CD4-positive, alpha-beta T cell treated with Interleukin-4 for 4 hours (primary cell): ENCODE results near the gene INPP4A.
A peak's percentile ranks its signal among the peaks of the same experiment; 100 is the strongest.

Experiments used
- DNase-seq: peaks from one replicate; pipeline ENCODE4 v3.0.0-alpha.2; 2020

Gene INPP4A

DNA sequence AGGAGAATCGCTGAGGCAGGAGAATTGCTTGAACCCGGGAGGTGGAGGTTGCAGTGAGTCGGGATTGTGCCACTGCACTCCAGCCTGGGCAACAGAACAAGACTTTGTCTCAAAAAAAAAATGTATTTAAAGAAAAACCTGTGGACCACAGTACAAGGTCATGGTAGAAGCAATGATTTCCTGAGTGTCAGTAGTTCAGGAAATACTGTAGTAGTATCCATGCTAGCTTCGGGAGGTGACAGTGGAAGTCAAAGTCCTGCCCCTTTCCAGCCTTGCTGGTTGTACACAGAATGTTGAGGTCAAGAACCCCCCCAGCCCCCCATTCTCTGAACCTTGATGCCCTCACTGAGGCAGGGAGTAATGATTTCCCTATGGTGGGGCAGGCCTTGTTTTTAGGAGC, 56.6 kb downstream of the INPP4A start:
- DNase-seq, result no peak

DNA sequence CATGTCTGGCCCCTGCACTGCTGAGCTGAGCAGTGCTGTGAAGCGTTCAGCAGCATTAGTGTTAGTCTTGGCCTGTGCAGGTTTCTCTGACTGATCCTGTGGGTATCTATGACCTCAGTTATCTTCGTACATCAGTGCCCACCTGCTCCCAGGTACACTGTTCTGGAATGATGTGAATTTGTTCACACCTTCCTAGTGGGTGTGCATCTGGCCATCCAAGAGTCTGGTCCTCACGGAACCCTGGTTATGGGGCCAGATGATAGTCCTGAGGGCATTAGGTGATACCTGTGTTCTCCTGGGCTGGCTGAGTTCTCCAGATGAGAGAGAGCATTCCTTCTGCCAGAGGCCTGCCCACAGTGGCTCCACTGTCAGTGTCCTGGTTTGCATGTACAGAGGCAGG, 57.2 kb downstream of the INPP4A start:
- no peak for DNase-seq

DNA sequence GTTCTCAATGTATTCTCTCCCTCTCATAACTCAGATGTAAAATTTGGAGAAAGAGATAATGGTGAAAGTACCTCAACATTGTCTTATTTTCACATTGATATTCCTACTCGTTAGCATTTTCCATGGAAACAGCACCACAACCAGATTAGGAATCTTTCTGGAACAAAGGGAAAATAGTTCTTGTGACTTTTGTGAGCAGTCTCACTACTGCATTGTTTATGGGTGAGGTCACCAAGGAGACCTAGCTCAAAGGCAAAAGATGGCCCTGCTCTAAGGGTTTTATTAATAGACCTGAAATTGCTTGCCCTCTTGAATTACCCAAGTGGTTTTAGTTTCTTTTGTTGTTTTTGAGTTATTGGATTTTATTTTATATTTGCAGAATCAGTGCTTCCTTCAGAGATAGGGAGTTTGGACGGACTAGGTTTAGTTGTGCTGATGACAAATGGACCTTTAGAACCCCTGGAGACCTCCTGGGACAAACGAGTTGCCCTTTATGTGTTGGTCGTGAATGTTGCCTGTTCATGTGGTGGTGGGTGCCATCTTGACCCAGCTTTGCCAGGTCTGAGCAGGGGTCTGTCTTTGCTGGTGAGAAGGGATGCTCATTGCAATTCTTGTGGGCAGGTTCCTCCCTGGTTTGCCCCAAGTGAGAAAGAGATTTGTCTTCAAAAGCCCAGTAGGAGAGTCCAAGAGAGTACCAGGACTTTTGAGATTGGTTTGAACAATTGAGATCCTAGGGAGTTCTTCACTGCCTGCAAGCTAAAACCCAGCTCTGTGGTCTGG, 58.1 kb downstream of the INPP4A start:
- DNase-seq, result no peak

DNA sequence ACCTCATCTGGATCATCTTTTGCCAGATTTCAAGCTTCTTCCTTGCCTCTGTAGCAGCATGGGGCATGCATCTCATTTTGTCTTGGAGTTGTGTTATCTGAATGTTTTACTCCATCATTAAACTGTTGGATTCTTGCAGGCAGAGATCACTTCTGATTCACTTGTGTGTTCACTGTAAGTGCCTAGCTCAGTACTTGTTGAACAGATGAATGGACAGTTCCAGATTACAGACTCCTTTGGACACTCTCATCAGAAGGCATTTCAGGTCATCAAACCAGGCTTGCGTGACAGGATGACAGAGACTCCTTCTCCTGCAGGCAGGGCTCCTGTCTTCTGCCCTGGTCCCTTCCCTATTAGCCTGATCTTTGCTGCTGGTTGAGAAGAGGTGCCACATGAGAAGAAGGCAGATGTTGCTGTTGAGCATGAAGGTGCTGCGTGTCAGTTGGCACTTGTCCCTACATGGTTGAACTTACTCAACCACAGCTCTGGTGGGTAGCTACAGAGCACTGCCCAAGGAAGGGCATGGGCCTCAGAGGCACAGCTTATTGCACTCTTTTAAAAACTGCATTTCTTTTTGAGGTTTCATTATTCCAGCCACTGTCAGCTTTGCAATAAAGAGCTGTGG, 58.9 kb downstream of the INPP4A start:
- no peak for DNase-seq

DNA sequence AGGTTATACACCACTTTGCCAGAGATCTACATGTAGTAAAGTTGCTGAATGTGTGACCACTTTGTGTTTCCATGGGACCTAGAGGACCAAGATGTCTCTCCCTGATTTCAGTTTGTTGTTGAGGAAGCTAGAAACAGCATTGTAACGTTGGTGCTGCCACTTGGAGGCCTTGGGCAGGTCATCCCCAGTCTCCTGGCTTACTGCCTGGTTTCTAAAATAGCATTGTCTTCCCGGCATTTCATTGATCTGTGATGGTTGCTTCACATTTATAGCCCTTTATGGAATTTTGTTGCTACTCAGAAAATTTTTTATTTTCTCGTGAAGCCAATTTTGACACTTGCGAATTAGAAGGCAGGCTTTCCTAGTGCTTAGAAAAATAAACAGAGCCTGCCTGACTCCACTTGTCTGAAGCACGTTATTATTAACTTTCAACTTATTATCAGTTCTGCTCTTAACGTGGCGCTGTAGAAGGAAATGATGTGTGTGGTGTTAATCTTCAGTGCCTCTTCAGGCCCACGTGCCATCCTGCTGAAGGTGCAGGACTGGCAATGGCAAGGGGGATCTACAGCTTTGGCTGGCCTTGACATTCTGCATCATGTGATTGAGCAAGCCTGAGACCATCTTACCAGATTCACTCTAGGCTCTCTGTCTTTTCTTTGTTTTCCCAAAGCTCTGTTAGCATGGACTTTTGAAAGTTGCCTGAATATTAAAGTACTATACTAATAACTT, 59.9 kb downstream of the INPP4A start:
- DNase-seq, result no peak

DNA sequence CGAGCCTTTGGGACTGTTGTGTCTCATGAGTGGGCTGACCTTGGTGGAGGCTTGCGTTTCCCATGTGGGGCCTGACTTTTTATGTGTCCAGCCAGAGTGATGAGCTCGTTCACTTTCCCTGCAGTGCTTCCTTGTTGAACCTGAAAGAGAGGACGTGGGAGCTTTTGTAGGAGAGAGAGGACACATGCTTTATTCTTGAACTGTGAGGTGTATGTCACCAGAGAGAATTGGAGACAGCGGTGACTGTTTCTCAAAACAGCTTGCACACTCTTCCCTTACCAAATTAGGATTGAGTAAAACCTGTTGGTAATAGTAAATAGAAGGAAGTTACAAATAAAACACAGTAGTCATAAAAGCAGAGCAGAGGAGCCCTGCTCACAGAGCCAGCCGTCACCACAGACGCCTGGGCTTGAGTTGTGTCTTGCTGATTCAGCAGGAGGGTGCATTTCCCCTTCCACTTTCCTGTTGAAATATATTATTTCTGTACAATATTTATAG, 60.7 kb downstream of the INPP4A start:
- peak; percentile 46 for DNase-seq

DNA sequence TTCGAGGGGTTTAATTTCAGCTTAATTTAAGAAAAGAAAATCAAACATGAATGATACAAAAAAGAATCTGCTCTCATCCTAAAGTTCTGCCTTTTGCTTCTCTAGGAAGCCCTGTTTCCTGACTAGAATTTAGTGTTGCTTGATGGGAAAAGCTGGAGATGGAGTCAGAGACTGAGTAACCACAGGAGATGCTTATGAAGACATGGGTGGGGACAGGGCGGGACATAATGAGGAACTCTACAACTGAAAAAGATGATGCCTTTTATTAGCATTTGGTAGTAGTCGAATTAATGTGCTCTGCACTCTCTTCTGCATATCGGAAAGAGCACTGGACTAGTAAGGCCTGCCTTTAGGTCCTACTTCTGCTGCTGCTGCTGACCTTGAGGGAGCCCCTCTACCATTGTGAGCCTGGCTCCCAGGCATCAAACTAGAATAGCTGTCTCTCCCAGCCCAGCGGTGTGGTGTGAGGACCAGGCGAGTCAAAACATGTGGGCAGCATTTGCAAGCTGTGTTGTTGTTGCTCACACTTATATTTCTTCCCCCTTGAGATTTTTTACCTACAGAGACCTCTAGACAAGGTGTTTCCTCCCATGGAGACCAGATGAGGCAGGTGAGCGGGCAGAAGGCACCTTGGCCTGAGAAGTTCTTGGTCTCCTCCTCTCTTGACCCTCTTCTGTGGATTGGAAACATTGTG, 61.5 kb downstream of the INPP4A start:
- no peak for DNase-seq

DNA sequence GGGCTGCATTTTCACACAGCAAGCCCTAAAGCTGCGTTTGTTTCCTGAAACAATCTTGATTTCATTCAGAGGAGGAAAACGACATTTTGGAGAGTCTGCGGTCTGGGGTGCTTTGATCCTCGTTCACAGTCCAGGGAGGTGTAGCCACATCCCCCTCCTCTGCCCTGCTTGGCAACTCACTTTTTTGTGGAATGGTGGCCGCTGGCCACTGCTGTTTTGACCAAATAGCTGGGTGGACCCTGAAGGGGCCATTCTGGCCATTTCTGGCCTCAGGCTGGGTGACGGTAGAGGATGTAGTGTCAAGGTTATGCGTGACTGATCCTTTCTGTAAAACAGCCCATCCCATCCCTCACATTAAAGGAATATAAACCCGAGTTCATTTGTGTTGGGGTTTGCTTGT, 62.2 kb downstream of the INPP4A start:
- DNase-seq, result no peak

DNA sequence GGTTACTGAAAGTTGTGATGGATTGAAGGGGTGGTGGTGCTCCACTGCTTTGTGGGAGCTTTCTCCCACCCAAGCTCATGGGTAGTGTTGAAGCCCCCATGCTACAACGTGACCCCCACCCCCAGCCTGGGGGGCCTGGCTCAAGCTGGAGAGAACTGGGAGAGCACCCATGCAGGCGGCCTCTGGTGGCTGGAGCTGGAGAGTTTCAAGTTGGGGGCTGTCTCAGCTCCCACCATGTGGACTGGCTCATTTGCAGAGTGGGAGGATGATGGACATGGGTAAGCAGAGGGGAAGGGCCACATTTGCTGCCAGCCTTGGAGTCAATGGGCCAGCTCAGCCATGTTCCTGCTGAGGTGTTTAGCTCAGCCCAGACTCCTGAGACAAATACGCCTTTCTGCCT, 62.8 kb downstream of the INPP4A start:
- DNase-seq, result no peak

DNA sequence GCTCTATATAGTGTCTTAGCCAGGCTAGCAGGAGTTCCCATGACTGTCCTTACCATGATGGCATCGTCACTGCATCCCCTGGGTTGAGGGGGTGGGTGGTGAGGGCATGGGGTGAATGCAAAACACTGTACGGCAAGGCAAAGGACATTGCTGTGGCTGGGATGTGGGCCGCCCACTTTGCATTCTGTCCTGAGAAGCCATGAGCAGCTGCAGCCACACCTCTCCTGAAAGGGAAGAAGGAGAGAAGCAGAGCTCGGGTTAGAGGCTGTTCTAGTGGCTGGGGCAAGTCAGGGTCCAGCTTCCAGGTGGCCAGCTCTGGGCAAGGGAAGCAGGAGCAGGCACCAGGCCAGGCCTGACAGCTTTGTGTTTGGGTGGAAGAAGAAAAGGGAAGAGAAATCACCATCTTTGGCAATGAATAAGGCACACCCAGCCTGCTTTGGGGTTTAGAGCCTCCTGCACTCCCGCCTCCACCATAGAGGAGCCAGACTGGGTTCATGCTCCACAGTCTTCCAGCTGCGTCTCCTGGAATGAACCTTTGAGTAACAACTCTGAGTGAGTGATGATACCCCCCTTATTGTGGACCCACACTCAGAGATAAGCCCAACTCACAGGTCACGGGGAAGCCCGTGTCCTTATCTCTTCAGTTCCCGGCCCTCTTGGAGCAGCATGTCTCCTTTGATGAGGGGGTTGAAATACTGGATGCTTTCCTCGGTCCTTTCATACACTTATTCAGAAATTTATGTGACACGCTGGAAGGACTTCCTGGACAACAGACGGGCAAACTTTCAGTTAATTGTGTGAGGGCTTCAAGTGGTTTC, 63.4 kb downstream of the INPP4A start:
- DNase-seq, result no peak

DNA sequence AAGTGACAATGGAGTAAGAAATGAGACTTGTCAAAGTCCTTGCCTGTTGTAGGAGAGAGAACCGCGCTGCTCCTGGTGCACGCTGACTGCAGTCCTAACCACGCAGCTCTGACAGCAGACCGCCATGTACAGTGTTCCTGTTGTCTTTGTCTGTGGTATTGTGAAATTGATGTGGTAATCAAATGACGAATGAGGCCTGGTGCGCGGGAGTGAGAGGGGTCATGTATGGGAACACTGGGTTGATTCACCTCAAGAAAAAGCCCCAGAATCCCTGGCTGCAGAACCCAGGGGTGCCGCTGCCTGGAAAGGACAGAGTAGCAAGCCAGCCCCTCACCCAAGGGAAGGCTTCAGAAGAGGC, 64.0 kb downstream of the INPP4A start:
- peak; percentile 51 for DNase-seq

DNA sequence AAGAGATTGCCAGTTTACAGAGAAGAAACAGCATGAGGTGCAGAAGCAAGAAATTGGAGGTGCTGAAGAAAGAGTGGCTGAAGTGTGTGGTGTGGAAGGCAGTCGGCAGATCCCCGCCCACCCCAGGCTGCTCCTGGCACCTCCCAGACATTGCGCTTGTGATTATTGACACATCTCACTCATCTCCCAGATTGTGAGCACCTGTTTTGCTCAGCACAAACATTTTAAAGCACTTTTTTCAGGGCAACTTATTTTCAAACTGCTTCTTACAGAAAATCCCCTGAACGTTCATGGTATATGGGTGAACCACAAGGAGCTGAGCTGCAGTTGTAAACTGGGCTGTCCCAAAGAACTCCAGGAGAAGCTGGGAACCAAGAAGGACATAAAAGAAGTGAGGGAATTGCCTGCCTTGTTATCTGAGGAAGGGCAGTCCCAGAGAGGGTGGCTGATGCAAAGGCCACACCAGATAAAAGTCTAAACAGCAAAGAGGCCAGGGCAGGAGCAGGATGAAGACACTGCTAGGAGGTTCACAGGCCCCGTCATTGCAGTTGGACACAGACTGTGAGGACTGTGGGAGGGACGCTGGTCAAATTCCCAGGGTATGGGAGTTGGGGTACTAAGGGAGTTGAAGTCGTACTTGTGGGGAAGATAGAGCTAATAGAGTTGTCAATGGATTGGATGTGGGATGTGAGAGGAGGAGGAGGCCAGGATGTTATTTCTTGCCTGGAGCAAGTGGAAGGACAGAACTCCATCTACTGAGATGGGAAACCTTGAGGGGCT, 65.1 kb downstream of the INPP4A start:
- DNase-seq, result no peak

DNA sequence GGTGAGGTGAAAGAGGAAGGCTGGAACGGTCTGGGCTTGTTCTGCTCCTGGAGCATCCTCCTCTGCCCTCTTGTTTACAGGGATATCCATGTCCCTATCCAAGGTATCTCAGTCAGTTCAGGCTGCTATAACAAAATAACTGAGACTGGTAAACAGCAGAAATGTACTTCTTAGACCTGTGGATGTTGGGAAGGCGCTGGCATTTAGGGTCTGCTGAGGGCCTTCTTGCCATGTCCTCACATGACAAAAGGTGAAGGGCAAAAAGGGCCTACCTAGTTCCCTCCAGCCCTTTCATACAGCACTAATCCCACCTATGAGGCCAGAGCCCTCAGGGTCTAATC, 65.6 kb downstream of the INPP4A start:
- DNase-seq, result no peak

DNA sequence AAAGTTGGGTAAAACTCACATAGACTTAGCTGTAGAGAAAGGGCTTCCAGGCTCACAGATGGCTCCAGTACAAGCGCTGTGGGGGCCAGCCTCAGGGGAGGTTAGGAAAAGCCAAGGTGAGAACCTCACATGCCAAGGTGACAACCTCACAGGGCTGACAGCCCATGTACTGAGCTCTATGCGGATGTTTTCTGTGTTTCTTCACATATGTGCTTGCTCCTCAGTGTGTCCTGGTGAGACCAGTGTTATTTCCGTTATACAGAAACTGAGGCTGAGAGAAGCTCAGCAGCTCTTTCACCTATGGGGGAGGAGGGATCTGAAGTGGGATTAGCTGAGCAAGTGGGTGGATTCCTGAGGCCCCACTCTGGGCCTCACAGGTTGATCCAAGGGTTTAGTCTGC, 67.3 kb downstream of the INPP4A start:
- DNase-seq, result no peak

DNA sequence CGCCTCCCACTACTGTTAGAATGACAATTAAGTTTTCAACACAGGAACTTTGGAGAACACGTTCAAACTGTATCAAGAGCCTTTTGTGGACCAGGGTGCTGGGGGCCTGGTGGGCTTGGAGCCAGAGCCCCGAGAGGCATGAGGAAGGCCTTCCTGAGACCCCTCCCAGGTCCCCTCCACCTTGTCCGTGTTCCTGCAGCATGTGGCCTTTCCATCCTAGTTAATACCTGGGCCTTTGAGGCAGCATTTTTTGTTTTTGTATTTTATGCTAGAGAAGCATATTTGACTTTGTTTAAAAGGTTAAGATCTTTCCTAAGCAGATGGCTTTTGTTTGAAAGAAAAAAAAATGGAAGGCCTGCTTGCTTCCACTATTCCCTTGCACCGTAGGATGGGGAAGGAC, 68.0 kb downstream of the INPP4A start:
- no peak for DNase-seq

DNA sequence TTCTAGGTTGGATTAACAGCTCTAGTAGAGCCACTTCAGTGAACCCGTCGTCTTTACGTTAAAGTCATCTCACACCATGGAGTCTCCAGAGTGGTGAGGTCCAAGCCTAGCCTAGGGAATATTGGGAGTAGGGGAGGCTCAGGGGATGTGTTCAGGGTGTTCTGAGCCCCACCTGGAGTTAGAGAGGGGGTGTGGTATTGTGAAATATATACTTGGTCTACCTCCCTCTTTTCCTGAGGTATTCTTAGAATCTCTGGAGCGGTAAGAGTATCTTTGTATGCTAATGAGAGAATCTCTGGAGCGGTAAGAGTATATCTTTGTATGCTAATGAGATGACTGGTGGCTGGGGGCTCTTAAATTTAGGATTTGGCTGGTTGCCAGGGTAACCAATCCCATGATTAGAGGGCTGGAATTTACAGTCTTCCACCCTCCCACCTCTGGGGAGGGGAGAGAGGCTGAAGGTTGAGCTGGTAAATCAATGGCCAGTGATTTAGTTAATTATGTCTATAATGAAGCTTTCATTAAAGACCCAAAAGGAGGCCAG, 69.5 kb downstream of the INPP4A start:
- DNase-seq, result no peak

DNA sequence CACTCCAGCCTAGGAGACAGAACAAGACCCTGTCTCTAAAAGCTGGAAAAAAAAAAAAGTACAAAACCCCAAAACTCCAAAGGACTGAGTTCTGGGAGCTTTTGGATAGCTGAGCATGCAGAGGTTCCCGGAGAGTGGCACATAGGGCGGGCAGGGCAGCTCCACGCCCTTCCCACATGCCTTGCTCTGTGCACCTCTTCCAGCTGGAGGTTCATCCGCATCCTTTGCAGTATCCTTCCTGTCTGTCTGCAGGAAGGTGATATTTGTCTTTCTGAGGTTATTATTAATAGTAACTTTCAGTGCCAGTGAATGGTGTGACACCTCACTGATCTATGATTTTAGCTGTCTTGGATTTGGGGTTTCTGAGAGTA, 70.2 kb downstream of the INPP4A start:
- DNase-seq, result no peak

DNA sequence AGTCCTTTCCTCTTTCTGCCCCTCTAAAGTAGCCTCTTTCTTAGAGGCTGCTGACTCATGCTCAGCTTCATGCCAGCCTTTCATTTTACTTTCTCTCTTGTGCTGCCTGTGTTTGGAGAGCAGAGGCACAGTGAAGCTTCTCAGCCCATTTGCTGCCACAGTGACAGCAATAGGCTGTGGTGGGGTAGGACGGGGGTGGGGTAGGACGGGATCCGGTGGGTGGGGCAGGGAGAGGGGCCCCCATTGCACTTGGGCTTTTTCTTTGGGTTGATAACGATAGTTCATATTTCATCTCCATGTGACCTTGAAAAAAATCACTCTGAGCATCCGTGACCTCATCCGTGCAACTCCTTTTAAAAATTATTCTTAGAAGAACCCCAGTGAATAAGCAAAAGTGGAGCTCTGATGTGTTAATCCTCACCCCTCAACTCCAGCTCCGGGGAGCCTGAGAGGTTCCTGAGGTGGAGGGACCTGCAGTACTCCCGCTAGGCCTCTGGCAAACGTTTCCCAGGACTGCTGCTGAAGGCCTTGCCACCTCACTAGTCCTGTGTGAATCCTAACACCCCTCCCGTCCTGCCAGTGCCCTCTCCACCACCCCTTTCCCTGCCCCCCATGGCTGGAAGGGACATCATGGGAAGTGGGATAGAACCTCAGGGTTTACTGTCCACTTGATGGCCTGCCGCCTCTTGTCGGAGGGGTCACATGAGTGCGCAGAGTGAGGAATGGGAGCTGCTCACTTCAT, 70.8 kb downstream of the INPP4A start:
- peak; percentile 17 for DNase-seq

DNA sequence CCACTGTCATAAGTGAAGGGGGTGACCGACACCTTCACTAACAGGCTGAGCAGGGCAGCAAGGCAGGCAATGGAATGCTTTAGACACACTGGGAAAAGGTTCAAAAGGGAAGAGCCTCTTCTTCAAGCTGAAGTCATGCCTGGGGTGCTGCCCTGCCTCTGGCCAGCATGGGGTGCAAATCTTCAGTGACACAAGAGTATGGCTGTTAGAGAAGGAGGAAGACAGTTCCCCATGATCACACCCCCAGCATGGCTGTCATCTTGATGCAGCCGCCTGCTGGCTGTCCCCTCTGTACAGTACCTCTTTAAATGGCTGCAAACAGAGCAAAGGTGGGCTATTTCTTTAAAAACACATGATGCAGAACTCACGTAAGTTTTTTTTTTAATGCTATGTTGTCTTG, 71.9 kb downstream of the INPP4A start:
- no peak for DNase-seq

DNA sequence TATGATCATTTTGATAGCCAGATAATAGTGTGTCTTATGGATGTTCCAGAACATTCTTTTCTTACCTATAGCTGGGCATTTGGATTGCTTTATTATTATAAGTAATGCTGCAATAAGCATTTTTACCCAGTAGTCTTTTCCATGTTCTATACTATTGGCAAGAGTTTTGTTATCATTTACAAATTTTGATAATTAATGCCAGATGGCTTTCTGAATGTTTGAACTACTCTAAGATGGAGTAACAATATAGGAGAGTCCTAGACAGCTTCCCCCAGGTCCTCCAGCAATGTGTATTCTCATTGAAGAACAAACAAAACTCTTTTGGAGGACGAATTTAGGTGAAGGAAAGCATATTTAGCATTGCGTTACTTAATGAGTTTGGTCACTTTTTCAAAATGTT, 73.0 kb downstream of the INPP4A start:
- DNase-seq, result no peak

DNA sequence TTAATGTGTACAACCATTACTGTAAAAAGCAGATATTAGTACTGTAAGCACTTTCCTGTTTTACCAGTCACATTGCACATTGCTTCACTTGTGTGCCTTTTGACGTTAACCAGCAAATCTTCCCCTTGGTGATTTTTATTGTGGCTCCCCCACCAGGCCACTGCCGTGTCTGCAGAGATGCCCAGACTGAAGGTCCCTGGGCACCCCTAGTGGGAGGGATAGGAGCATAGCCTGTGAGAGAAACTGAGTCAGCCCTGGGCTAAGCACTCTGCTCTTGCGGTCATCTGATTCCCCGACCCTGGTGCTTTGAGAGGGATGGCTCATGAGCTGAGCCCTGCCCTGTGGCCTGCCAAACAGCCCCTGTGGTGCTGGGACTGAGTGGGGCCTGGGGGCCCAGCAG, 73.4 kb downstream of the INPP4A start:
- DNase-seq, result peak; percentile 61
